VCaP (cell line): ENCODE data around the gene ABHD17C.

Source experiments
- H3K27ac ChIP-seq: fragments of 450-650 bp; 2 replicates; pipeline ENCODE4 v1.5.1; 2017
- CTCF ChIP-seq: fragments of 450-650 bp; conservative IDR thresholded peaks from 2 replicates; pipeline ENCODE4 v1.5.1; 2017; ENCODE audit warnings: mild to moderate bottlenecking, moderate library complexity

The ABHD17C gene

GRCh38 chr15:80689716-80690115 lies 5.4 kb upstream of the ABHD17C start:
- no peak for TF ChIP-seq CTCF
- no peak overlapping the region for H3K27ac ChIP-seq

- no peak for TF ChIP-seq CTCF
- no peak overlapping the region for H3K27ac ChIP-seq
Measured at GRCh38 chr15:80691575-80691974, 3.5 kb upstream of the ABHD17C start.

GRCh38 chr15:80693682-80694610 lies 1.2 kb upstream of the ABHD17C start:
- H3K27ac ChIP-seq = peak overlapping the region; percentile 94
- no peak for TF ChIP-seq CTCF

GRCh38 chr15:80694611-80695098 lies 455 bp upstream of the ABHD17C start:
- peak overlapping the region; percentile 94 for H3K27ac ChIP-seq
- no peak for TF ChIP-seq CTCF

- peak overlapping the region; percentile 94 for H3K27ac ChIP-seq
- peak; percentile 69 for TF ChIP-seq CTCF
Measured at GRCh38 chr15:80695911-80696661, 976 bp downstream of the ABHD17C start.

GRCh38 chr15:80697075-80697685 lies 2.1 kb downstream of the ABHD17C start:
- no peak for TF ChIP-seq CTCF
- peak overlapping the region; percentile 94 for H3K27ac ChIP-seq

GRCh38 chr15:80698676-80699075 lies 3.6 kb downstream of the ABHD17C start:
- H3K27ac ChIP-seq = no peak overlapping the region
- no peak for TF ChIP-seq CTCF
